ENCODE measurements around the gene CAMKMT. TPM values are rescaled to one million over a fixed set of nuclear protein-coding genes. Genes with fewer than 3 reads are reported as not detected.

Gene CAMKMT
- total and polyA plus RNA-seq, 9 of the 15 experiments (the other 6 are each of a cell fraction or from before 2014, with no cell fraction given), result 1.6 to 15.3 (median 7.4) TPM

GRCh38 chr2:44650796-44651195 is 289.0 kb downstream of the CAMKMT start:
- H3K36me3 ChIP-seq (ENCODE audit: control insufficient read depth, insufficient read depth, low read length), result no peaks in the 10 kb centered on the region
- no peak overlapping the region for H3K27ac ChIP-seq (ENCODE audit: extremely low read depth, low read depth, low read length)
- H3K27me3 ChIP-seq (ENCODE audit: control insufficient read depth in 2 of 2, insufficient read depth in 2 of 2, low read length in 2 of 2), result peaks cover 0 to 12% of the 10 kb centered on the region in 2 experiments; a peak in 2 of 5 replicates
- no peak for FAIRE-seq
- no peak overlapping the region for H3K4me2 ChIP-seq (ENCODE audit: insufficient read depth, low read length)
- intact Hi-C loops (cut with micrococcal nuclease), result no loop called here
- no peak overlapping the region for H3K9ac ChIP-seq (ENCODE audit: insufficient read depth in 1 of 2, low read depth in 2 of 2, low read length in 2 of 2)
- no peaks in the 10 kb centered on the region for H4K20me1 ChIP-seq (replicated peaks; ENCODE audit: control insufficient read depth, insufficient read depth, low read length)
- H3K4me1 ChIP-seq (replicated peaks in 1 of 2; ENCODE audit: control insufficient read depth in 2 of 2, insufficient read depth in 2 of 2, low read length in 2 of 2), result no peaks in the 10 kb centered on the region
- in situ Hi-C loops (cut with MboI), result no loop called here
- ChIA-PET CTCF (ENCODE audit: low intra/inter-chr PET ratio) (no interaction called here), POLR2A (interaction anchor here (0.7 to 1.0 kb wide), 2 partner anchors 10 to 105 kb away, joined by 3 read pairs; no protein-coding TSS in a partner anchor)
- 7% methylated on average over 1 of the region's 1 CpG for WGBS (ENCODE audit: insufficient coverage, low coverage, missing lambda C conversion rate)
- no peak overlapping the region for H2AFZ ChIP-seq (ENCODE audit: low read depth, low read length)
- H3K79me2 ChIP-seq (ENCODE audit: control insufficient read depth, insufficient read depth, low read length), result no peaks in the 10 kb centered on the region
- H3K9me3 ChIP-seq (replicated peaks; ENCODE audit: control insufficient read depth, insufficient read depth, low read depth, low read length), result no peaks in the 10 kb centered on the region
- TF ChIP-seq SMARCC2 (IDR thresholded peaks at IDR 0.05; ENCODE audit: low read depth) (no peak), ARID3B (CRISPR knock-in tag; IDR thresholded peaks at IDR 0.05; ENCODE audit: borderline replicate concordance) (no peak), TAF9B (IDR thresholded peaks at IDR 0.05; ENCODE audit: partially characterized antibody) (no peak), MXI1 (IDR thresholded peaks at IDR 0.05; ENCODE audit: low read depth, low read length) (no peak), ZBTB8A (IDR thresholded peaks at IDR 0.05; ENCODE audit: partially characterized antibody) (no peak)
- H3K9me1 ChIP-seq (ENCODE audit: control insufficient read depth, insufficient read depth, low read length), result no peaks in the 10 kb centered on the region
- no TSS peak for BruUV-seq (replicated peaks)
- no peak overlapping the region for H3K4me3 ChIP-seq
- DNase-seq (ENCODE audit: extremely low read depth in 1 of 4, low spot score in 3 of 4), result no peak
- ATAC-seq, result no peak
